ENCODE data around the gene ATP8B4. TPM values are rescaled to one million over a fixed set of nuclear protein-coding genes. Genes with fewer than 3 reads are reported as not detected.

Gene ATP8B4
- total RNA-seq, 1 experiment from 2014 or later = not detected

DNA sequence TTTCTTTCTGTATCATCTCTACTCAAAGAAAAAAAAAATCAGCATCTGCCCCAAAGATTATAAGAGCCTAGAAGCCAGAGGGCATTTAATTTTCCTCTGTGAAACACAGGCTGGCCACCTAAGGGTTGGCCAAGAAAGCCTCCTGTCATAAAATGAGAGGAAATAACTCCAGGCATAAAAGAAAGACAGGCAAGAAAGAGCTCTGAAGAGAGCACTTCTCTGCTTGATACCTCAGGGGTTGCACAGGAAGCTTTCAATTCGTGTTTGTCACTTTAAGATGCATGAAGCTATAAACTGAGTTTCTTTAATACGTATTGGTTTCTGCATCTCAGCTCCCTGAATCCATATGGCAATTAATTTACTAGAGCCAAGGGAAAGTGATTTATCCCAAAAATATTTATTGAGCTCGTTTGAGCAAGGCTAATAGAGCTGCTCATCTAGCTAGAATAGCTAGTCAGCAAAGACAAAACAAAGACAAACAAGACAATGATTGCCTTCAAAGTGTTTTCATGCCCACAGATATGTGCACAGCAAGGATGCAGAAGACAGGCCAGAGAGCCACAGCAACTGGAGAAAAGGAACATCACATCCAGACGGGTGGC lies 35.5 kb downstream of the ATP8B4 start:
- H3K4me1 ChIP-seq (ENCODE audit: control insufficient read depth, insufficient read depth, low read length) = no peaks in the 10 kb centered on the region
- ATAC-seq (no peak), DNase-seq (ENCODE audit: low read depth, low spot score) (no peak)
- H3K27me3 ChIP-seq (ENCODE audit: control insufficient read depth, insufficient read depth, low read length) = no peaks in the 10 kb centered on the region
- H3K9me3 ChIP-seq (ENCODE audit: control insufficient read depth, insufficient read depth, low read depth, low read length) = no peaks in the 10 kb centered on the region
- TF ChIP-seq SIN3A (IDR thresholded peaks at IDR 0.05; ENCODE audit: borderline replicate concordance, insufficient read depth, low read depth, low read length) = no peak
- TF ChIP-seq, protein P1, sequence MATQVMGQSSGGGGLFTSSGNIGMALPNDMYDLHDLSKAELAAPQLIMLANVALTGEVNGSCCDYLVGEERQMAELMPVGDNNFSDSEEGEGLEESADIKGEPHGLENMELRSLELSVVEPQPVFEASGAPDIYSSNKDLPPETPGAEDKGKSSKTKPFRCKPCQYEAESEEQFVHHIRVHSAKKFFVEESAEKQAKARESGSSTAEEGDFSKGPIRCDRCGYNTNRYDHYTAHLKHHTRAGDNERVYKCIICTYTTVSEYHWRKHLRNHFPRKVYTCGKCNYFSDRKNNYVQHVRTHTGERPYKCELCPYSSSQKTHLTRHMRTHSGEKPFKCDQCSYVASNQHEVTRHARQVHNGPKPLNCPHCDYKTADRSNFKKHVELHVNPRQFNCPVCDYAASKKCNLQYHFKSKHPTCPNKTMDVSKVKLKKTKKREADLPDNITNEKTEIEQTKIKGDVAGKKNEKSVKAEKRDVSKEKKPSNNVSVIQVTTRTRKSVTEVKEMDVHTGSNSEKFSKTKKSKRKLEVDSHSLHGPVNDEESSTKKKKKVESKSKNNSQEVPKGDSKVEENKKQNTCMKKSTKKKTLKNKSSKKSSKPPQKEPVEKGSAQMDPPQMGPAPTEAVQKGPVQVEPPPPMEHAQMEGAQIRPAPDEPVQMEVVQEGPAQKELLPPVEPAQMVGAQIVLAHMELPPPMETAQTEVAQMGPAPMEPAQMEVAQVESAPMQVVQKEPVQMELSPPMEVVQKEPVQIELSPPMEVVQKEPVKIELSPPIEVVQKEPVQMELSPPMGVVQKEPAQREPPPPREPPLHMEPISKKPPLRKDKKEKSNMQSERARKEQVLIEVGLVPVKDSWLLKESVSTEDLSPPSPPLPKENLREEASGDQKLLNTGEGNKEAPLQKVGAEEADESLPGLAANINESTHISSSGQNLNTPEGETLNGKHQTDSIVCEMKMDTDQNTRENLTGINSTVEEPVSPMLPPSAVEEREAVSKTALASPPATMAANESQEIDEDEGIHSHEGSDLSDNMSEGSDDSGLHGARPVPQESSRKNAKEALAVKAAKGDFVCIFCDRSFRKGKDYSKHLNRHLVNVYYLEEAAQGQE (IDR thresholded peaks at IDR 0.05; ENCODE audit: insufficient read depth in 1 of 2, low read depth in 2 of 2, low read length in 1 of 2) = no peak
- no peak for TF ChIP-seq POLR2AphosphoS5 (IDR thresholded peaks at IDR 0.05; ENCODE audit: low read depth, low read length)
- TF ChIP-seq TCF7L2 (IDR thresholded peaks at IDR 0.05; ENCODE audit: low read depth, low read length) = no peak
- H3K4me3 ChIP-seq (ENCODE audit: low read depth in 2 of 2, low read length in 2 of 2) = no peak overlapping the region
- intact Hi-C loops (cut with micrococcal nuclease; ENCODE audit: unreplicated experiment) (no loop called here), in situ Hi-C loops (cut with HindIII; ENCODE audit: low pct_unique_long_range_greater_than_20kb, low sequenced_read_pairs) (no loop called here)
- ChIA-PET POLR2A (no interaction called here), CTCF (no interaction called here)
- no TSS peak for BruUV-seq (replicated peaks)
- H3K27ac ChIP-seq (ENCODE audit: low read length) = no peak overlapping the region
- no peaks in the 10 kb centered on the region; the same call in 1 of the 2 replicates for H3K36me3 ChIP-seq (ENCODE audit: control insufficient read depth, insufficient read depth, low read length)

DNA sequence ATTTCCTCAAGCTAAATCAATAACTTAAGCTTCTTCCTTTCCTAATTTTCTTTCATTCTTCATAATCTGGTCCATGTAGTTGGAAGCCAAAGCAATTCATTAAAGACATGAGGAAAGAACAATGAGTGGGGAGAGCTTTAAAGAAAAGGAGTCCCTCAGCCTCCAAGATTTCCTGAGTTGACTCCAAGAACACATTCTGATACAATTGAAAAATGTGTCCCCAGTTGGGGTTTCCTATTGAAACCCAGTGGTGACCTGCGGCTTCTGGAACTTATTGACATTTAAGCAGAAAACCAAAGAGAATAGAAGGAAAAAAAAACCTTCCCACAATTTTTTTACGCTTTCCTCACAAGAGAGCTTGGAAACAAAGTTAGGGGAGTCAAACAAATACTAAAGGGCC lies 37.0 kb downstream of the ATP8B4 start:
- BruUV-seq (replicated peaks) = no TSS peak
- in situ Hi-C loops (cut with HindIII; ENCODE audit: low pct_unique_long_range_greater_than_20kb, low sequenced_read_pairs) = no loop called here
- no peak for ATAC-seq

More for the DNA sequence above, 37.0 kb downstream of the ATP8B4 start:
- intact Hi-C loops (cut with micrococcal nuclease; ENCODE audit: unreplicated experiment) = no loop called here
- ChIA-PET CTCF (no interaction called here), POLR2A (no interaction called here)
- no peaks in the 10 kb centered on the region for H3K4me1 ChIP-seq (ENCODE audit: control insufficient read depth, insufficient read depth, low read length)
- no peaks in the 10 kb centered on the region for H3K9me3 ChIP-seq (ENCODE audit: control insufficient read depth, insufficient read depth, low read depth, low read length)
- H3K27ac ChIP-seq (ENCODE audit: low read length) = no peak overlapping the region
- H3K36me3 ChIP-seq (ENCODE audit: control insufficient read depth, insufficient read depth, low read length) = no peaks in the 10 kb centered on the region; the same call in 1 of the 2 replicates
- no peak for TF ChIP-seq SIN3A (IDR thresholded peaks at IDR 0.05; ENCODE audit: borderline replicate concordance, insufficient read depth, low read depth, low read length)
- TF ChIP-seq, protein P1 (IDR thresholded peaks at IDR 0.05; ENCODE audit: insufficient read depth in 1 of 2, low read depth in 2 of 2, low read length in 1 of 2) = no peak
- TF ChIP-seq POLR2AphosphoS5 (IDR thresholded peaks at IDR 0.05; ENCODE audit: low read depth, low read length) = no peak
- no peaks in the 10 kb centered on the region for H3K27me3 ChIP-seq (ENCODE audit: control insufficient read depth, insufficient read depth, low read length)
- H3K4me3 ChIP-seq (ENCODE audit: low read depth in 2 of 2, low read length in 2 of 2) = no peak overlapping the region
- no peak for DNase-seq (ENCODE audit: low read depth, low spot score)

Data from Panc1 (cell line).